ENCODE measurements around the gene RRP1B.
"Not testable (repeated sequence)": the region's sequence is repeated elsewhere in the genome, so short reads cannot be mapped to it uniquely, and the experiment has no call there.

RRP1B gene

DNA sequence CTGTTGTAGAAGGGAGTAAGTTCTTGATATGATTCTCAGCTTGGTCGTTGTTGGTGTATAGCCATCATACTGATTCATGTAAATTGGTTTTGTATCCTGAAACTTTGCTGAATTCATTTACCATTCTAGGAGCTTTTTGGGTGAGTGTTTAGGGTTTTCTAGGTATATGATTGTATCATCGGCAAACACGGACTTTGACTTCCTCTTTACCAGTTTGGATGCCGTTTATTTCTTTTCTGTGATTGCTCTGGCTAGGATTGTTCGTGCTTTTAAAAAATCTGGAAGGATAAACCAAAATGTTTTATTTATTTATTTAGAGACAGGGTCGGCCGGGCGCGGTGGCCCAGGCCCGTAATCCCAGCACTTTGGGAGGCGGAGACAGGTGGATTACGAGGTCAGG lies 20.6 kb downstream of the RRP1B start:
- no peak for DNase-seq

DNA sequence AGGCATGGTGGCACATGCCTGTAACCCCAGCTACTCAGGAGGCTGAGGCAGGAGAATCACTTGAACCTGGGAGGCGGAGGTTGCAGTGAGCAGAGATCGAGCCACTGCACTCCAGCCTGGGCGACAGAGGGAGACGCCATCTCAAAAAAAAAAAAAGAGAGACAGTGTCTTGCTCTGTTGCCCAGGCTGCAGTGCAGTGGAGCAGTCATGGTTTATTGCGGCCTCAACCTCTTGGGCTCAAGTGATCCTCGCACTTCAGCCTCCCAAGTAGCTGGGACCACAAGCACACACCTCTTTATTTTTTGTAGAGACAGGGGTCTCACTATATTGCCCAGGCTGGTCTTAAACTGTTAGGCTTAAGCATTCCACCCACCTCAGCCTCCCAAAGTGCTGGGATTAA lies 21.1 kb downstream of the RRP1B start:
- not testable (repeated sequence) for DNase-seq

DNA sequence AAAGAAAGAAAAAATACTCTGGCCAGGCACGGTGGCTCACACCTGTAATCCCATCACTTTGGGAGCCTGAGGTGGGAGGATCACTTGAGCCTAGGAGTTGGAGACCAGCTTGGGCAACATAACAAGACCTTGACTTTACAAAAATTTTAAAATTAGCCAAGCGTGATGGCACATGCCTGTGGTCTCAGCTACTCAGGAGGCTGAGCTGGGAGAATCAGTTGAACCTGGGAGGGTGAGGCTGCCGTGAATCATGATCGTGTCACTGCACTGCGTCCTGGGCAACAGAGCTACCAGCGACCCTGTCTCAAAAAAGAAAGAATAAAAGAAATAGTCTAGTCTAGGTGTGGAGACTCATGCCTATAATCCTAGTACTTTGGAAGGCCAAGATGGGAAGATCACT lies 22.3 kb downstream of the RRP1B start:
- DNase-seq = no peak

DNA sequence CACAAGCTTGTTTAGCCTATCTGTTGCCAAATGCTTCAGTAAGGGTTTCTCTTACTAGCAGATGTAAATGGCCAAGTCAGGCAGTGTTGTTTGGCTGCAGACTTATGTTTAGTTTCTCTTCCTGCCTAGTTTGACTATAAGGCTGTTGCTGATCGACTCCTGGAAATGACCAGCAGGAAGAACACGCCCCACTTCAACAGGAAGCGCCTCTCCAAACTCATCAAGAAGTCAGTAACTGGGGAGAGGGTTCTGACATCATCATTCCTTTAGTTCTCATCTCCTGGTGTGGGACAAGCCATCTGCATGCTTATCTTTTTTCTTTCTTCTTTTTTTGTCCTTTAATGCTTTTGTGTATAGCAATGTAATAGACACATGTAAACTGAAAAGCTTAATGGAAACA lies 25.1 kb downstream of the RRP1B start:
- no peak for DNase-seq

DNA sequence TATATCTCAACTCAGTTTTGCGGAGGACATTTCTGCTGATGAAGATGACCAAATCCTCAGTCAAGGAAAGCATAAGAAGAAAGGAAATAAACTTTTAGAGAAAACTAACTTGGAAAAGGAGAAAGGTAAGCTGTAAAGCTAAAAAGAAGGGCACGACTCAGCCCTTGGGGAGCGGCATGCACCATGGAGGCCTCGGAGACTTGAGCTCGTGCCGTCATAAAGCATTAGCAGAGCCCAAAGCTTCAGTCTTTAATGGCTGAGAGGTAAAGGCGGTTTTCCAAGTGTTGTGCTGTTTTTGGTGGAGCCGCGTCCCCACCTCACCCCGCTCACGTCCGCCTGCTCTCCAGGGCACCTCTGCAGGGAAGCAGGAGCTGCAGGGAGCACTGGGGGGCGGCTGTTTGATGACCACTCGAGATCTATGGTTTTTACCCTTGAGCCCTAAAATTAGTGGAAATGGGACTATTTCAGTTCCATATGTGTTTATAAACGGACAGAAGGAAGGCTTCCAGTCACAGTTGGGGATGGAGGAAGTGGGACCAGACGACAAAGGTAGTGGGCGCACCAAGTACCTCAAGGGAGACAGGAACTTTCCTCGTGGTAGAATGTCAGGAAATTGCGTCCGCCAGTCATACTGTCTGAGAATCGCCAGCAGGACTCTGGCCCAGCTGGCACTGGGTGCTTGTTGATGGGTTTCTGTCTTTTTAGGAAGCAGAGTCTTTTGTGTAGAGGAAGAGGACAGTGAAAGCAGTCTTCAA lies 27.6 kb downstream of the RRP1B start:
- DNase-seq = no peak

DNA sequence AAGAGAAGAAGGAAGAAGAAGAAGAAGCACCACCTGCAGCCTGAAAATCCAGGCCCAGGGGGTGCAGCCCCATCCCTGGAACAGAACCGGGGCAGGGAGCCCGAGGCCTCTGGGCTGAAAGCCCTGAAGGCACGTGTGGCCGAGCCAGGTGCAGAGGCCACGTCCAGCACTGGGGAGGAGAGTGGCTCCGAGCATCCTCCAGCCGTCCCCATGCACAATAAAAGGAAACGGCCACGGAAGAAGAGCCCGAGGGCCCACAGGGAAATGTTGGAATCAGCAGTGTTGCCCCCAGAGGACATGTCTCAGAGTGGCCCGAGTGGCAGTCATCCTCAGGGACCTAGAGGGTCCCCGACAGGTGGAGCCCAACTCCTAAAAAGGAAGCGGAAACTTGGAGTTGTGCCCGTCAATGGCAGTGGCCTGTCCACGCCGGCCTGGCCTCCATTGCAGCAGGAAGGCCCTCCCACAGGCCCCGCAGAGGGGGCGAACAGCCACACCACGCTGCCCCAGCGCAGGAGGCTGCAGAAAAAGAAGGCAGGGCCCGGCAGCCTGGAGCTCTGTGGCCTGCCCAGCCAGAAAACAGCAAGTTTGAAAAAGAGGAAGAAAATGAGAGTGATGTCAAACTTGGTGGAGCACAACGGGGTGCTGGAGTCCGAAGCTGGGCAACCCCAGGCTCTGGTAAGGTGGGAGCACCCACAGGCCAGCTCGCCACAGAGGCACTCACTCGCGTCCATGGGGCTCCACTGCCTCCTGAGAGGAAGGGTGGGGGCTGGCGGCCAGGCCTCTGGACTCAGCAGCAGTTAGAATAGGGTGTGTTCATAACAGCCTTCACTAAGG lies 28.4 kb downstream of the RRP1B start:
- DNase-seq = no peak

DNA sequence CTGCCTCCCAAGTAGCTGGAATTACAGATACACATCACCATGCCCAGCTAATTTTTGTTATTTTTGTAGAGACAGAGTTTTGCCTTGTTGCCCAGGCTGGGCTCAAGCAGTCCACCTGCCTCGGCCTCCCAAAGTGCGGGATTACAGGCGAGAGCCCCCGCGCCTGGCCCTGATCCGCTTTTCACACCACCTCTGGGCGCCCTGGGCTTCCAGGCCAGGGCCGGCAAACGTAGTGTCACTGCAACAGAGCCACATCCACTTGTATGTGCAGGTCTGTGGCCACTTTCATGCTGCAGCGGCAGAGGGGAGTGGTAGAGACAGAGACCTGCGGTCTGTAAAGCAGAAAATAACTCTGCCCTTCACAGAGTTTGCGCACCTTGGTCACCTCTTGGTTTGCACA lies 29.5 kb downstream of the RRP1B start:
- DNase-seq = no peak

DNA sequence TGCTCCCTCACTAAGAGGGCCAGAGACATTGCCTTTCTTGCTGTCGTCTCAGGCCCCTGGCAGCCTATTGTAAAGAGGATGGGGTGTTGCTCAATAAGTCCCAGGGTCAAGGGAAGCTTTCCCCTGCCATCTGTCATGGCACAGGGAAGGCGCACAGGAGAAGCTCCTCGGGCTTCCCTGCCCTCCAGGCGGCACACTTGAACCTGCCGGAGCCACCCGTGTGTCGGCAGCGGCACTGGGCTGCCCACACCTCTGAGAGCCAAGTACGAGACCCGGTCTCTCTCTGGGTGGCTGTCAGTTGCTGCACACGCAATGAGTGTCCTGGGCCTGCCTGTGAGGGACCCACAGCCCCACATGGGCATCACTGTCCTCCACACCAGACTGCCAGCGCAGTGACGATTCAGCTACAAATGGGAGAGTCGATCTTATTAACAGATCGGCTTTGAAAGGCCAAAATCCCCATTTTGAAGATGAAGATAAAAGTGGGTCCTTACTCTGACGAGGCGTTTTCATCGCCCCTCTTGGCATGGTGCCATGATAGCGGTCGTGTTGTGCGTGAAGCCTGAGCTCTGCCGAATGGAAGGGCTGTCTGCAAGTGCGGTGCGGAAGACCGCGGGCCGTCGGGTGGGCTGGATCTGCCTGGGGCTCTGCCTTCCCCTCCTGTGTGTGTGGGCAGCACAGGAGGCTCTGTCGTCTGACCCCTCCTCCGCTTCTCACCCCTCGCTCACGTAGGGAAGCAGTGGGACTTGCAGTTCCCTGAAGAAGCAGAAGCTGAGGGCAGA lies 30.4 kb downstream of the RRP1B start:
- DNase-seq = no peak

DNA sequence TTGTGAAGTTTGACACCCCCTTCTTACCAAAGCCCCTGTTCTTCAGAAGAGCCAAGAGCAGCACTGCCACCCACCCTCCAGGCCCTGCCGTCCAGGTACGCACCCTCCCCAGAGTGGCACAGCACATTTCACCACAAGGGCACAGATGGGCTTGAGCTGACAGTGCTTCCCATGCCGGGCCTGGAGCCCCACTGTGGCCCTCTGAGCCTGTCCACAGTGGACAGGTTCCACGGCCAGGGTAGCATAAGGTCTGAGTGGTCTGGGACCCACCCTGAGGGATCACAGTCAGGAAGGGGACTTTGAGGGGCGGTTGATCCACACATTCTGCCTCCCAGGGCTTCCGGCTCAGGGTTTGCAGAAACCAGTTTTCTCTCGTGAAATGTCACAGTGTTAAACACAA lies 31.0 kb downstream of the RRP1B start:
- no peak for DNase-seq

DNA sequence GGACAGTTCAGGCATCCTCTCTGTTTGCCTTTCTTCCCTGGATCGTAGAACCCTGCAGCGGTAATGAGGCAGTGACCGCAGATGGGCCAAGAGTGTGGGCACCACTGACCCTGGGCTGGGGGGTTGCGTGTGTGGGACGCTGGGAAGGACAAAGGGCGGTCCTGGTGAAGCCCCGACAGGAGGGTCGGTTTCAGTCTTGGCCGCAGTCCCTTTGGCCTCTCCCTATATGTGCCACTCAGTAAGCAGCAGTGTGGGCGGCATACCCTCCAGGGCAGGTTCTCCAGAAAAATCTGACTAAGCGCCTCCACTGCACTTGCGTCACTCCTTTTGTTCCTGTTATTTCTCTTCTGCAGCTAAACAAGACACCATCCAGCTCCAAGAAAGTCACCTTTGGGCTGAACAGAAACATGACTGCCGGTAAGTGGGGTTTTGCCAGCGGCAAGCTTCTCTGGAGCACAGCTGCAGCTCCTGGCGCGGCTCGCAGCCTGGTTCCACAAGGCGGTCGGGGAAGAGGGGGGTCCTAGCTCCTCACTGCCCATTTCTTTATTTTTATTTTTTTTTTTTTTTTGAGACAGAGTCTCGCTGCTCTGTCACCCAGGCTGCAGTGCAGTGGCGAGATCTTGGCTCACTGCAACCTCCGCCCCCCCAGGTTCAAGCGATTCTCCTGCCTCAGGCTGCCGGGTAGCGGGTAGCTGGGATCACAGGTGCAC lies 31.9 kb downstream of the RRP1B start:
- DNase-seq = no peak

DNA sequence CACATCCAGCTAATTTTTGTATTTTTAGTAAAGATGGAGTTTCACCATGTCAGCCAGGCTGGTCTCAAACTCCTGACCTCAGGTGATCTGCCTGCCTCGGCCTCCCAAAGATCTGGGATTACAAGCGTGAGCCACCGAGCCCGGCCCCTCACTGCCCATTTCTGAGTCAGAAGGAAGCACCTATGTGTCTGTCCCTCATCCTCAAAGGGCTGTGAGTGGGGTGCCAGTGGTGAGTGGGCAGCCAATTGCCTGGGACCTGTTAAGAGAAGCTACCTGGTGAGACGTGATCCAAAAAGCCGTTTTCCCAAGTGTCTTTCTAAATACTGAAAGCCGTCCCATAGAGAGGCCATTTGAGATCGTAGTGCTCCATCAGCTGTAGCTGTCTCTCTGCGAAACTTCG lies 32.4 kb downstream of the RRP1B start:
- DNase-seq = no peak

DNA sequence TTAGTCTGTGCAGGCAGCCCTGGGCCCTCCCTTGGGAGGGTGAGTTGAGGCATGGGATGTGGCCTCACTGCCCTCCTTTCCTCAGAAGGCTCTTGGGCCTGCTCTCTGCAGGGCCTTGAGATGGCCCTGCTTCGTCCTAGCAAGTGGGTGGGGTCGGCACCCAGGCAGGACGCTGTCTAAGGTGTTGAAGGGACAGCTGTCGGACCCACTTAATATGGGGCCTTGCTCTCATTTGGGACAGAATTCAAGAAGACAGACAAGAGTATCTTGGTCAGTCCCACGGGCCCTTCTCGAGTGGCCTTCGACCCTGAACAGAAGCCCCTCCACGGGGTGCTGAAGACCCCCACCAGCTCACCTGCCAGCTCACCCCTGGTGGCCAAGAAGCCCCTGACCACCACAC lies 33.6 kb downstream of the RRP1B start:
- DNase-seq = no peak

DNA sequence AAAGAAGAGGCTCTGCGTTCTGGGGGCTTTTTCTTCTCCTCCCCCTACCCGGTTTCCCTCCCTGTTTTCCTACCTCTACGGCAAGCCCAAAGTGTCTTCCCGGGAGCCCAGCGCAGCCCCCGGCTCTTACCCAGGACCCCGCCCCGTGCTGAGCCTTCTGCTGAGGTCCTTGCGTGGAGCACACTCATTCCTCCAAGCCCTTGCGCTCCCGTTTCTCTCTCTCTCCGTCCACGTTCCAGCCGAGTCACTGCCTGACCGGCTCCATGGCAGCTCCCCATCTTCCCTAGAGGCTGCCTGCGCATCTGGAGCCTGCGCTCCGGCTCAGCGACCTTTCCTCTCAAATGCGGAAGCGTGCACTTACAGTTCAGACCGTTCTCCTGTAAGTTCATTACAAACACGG lies 34.6 kb downstream of the RRP1B start:
- no peak for DNase-seq

DNA sequence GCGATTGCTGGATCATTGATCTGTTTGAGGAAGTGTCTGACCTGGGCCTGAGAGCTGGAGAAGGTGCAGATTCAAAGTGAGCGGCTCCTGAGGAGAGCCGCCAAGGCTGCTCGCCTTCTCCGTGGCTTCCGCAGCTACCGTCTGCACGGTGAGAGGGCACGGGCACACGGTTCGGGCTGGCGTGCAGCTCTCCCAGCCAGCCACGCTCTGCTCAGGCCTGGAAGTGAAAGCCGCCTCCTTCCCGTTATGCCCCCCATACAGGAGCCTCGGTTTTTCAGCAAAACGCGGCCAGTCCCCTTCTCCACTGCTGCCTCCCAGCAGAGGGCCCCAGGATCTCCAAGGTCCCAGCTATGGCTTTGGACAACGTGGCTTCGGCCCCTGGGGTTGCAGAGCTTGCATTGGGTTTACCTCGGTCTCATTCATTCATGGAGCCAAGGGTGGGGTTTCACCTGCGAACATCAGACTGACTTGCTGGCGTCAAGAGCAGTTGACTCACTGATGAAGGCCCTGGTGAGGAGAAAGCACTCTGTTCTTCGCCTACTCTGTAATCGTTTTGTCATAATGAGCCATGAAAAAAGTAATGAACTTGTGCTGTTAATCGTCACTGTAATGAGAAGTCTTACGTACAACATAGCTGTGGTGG lies 35.2 kb downstream of the RRP1B start:
- no peak for DNase-seq

DNA sequence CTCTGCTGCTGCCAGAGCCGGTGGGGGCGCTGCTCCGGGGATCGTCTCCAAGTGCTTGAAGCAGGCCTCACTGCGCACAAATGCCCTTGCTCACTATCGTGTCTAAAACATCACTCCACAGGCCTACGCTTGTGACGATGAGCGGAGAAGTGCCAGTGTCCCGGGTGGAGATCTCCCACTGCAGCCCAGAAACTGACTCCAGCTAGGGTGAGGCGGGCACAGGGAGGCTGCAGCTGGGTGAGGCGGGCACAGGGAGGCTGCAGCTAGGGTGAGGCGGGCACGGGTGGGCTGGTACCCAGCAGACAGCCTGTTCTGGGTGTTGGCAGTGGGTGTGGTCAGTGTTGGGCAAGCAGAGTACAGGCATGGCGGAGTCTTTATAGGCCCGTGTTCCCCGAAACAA lies 36.9 kb downstream of the RRP1B start:
- no peak for DNase-seq

DNA sequence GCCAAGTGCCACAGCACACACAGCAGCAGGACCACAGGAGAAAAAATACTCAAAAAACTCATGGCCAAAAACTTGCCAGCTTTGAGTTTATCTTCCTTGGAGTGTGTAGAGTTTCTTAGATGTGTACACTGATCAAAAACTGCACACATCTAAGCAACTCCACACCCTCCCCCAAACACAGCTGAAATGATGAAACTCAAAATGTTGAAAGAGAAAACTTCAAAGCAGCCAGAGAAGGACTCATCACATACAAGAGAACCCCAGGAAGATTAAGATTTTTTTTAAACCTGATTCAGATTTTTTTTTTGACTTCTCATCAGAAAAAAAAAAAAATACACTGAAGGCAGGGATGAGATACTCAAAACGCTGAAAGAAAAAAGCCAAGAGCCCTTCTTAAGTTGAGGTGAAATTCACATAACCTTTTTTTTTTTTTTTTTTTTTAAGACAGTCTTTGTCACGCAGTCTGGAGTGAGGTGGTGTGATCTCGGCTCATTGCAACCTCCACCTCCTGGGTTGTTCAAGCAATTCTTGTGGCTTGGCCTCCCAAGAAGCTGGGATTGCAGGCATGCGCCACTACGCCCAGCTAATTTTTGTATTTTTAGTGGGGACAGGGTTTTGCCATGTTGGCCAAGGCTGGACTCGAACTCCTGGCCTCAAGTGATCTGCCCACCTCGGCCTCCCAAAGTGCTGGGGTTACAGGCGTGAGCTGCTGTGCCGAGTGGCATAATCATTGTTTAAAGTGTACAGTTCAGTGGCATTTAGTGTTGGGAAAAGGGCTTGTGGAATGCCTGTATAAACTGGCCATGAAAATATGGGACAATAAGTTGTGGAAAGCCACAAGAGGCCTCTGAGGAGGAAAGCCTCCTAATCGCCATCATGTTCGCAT lies 38.6 kb downstream of the RRP1B start:
- no peak for DNase-seq

DNA sequence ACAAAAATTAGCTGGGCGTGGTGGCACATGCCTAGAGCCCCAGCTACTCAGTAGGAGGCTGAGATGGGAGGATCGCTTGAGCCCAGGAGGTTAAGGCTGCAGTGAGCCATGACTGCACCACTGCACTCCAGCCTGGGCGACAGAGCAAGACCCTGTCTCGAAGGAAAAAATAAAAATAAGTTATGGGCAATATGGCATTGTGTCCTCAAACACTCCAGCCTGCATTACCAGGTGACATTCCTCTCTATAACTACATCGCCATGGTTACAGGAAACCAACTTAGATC lies 40.1 kb downstream of the RRP1B start:
- DNase-seq = not testable (repeated sequence)

DNA sequence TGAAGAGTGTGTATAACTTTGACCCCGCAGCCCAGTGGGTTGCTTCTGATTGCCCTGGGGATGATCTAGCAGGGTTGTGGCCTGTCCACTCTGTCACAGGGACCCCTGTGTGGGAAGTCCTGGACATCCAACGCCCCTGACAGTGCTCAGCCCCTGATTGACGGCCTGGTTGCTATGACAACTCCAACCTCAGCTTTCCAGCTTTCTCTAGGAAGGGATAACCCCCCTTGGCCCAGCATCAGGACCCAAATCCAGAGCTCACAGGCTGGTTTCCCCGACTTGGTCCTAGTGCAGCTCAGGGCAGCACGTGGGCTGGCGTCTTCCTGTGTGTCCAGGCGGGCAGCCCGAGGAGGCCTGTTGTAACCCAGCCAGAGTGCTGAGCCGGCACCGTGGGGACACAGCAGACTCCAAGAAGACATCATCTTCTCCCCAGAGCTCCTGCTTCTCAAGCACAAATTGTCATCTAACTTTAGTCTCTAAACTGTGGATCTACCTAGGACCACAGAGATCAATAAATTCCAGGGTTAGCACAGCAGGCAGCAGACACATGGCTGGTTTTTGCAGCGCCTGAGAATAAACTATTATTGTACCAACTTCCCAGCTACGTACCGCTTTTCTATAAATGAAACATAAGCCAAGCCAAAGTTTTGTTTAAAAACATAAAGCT lies 40.7 kb downstream of the RRP1B start:
- DNase-seq = no peak

DNA sequence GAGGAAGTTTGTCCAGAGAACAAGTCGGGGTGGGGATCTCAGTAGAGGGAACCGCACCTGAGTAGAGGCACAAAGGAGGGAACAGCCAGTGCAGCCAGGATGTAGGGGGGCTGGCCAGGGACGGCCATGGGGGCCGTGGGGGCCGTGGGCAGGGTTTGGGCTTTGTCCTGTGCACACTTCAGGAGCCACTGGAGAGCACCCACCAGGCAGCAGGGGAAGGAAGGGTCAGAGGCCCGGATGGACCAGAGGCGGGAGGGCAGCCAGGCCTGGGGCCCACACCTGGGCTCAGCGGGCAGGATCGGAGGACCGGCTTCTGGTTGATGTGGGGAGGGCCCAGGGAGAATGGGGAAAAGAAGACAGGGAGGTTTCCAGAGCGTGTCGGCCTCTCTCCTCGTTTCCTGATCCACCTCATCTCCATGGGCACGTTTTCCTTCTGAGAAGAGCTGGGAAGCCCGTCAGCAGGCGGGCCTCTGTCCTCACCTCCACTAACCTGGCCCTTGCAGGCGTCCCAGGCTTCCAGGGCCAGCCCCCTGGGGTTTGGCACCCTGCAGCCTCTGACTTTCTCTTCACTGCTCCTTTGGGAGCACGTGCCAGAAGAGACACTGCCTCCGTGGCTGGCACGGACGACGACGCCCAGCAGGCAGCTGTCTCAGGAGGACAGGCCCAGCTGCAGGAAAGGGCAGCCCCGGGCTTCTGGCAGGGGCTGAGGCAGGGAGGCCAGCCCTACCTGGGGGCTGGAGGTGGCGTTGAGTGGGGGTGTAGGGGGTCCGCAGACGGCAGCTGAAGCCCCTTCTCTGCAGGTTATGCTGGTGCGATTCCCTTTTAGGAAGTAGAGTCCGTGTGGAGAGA lies 42.8 kb downstream of the RRP1B start:
- DNase-seq = no peak

DNA sequence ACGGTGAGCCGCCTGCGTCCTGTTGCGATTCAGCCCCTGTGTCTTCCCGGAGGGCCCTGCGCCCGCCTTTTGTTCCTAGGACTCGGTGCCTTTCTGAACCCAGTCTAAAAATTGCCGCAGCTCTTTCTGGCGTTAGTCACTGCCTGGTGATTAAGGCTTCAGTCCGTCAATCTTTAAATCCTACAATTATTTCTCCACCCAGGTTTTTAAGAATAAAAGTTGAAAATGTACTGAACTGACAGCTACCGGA lies 43.4 kb downstream of the RRP1B start:
- no peak for DNase-seq
